GM19239 (cell line): ENCODE data around the gene TRAF2.

ENCODE experiments used
- DNase-seq: peaks from one replicate; pipeline ENCODE4 v3.0.0; 2011; ENCODE audit warnings: low spot score; ENCODE audit not compliant: insufficient read length
- FAIRE-seq: peaks from 2 replicates; lab custom pipeline; 2011; peaks lifted over from hg19 to GRCh38; lab: Jason Lieb, UNC

The TRAF2 gene

GRCh38 chr9:136846376-136847087 lies 39.8 kb upstream of the TRAF2 start:
- no peak for FAIRE-seq
- DNase-seq: no peak

- FAIRE-seq (no peak), DNase-seq (no peak)
Observed at GRCh38 chr9:136847088-136847825, 39.1 kb upstream of the TRAF2 start.

GRCh38 chr9:136847826-136848392 lies 38.4 kb upstream of the TRAF2 start:
- peak; percentile 91 for FAIRE-seq
- peak; percentile 91 for DNase-seq

GRCh38 chr9:136848393-136849037 lies 37.8 kb upstream of the TRAF2 start:
- FAIRE-seq: no peak
- peak; percentile 57 for DNase-seq

GRCh38 chr9:136849038-136849959 lies 37.0 kb upstream of the TRAF2 start, which contains the start of gene PHPT1:
TSS of gene PHPT1 (plus strand) at chr9:136849409. CDS start at chr9:136849431, 22 bp downstream.
- DNase-seq: peak; percentile 99
- peak; percentile 100 for FAIRE-seq

GRCh38 chr9:136849960-136850865 lies 36.1 kb upstream of the TRAF2 start:
- no peak for DNase-seq
- no peak for FAIRE-seq

- no peak for DNase-seq
- no peak for FAIRE-seq
Observed at GRCh38 chr9:136850866-136851775, 35.2 kb upstream of the TRAF2 start.

DNA sequence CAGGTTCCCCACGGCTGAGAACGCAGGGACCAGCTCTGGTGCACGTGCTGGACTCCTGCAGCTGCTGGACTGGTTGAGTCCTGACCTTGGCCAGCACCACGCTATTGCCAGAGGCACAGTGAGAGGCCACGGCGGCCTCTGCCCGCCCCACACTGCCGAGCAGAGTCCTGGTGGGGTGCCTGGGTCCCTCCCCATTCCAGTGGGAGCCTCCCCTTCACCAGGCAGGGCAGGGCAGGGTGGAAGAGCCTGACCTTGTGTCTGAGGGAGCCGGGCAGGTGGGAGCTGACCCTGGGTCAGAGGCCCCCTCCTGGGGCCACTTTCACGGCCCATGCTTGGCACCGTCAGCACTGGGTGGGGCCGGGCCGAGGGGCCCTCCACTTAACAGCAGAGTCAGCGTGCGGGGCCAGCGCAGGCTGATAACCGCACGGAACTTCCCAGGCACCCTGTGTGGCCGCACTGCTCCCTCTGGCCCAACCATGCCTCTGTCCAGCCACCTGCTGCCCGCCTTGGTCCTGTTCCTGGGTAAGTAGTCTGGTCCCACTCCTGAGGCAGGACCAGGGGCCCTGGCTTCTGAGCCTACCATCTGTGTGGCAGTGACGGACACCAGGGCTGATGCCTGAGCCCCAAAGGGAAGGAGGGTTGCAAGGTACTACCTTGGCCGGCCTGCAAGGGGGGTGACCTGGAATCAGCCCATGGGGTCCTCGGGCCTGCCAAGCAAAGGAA lies 34.2 kb upstream of the TRAF2 start, which contains the start of gene MAMDC4:
MAMDC4 (plus strand) TSS at position 406 of the 723 bp plus-strand sequence; CDS start at position 477, 71 bp downstream.
- DNase-seq (no peak), FAIRE-seq (no peak)

- no peak for DNase-seq
- FAIRE-seq: no peak
Observed at GRCh38 chr9:136852664-136853595, 33.4 kb upstream of the TRAF2 start.

GRCh38 chr9:136853596-136854112 lies 32.7 kb upstream of the TRAF2 start:
- FAIRE-seq: no peak

GRCh38 chr9:136854113-136854841 lies 32.0 kb upstream of the TRAF2 start:
- FAIRE-seq: no peak
- no peak for DNase-seq

More at GRCh38 chr9:136853596-136854112, 32.7 kb upstream of the TRAF2 start:
- DNase-seq: no peak

- DNase-seq: no peak
- no peak for FAIRE-seq
Observed at GRCh38 chr9:136854842-136855460, 31.4 kb upstream of the TRAF2 start.

GRCh38 chr9:136855461-136856078 lies 30.7 kb upstream of the TRAF2 start:
- FAIRE-seq (no peak), DNase-seq (no peak)

GRCh38 chr9:136856079-136856476 lies 30.2 kb upstream of the TRAF2 start:
- no peak for FAIRE-seq
- DNase-seq: no peak
